ENCODE measurements around the gene SOCS3.

GRCh38 chr17:78375401-78376151 lies 15.7 kb upstream of the SOCS3 start:
- TF ChIP-seq EP300 (IDR thresholded peaks at IDR 0.05) (peak in 1 of 2 donors; percentile 72), CTCF (IDR thresholded peaks at IDR 0.05) (no peak), POLR2A (IDR thresholded peaks at IDR 0.05) (no peak)

Measured in tibial nerve (tissue), 4 donors.